GDM1 (cell line): ENCODE measurements around the gene EXOC6B.
"Not testable (repeated sequence)": the region's sequence is repeated elsewhere in the genome, so short reads cannot be mapped to it uniquely, and the experiment has no call there.

Source experiments
- DNase-seq: peaks from one replicate; lab custom pipeline; 2025; lab: John Stamatoyannopoulos, UW

The EXOC6B gene

GRCh38 chr2:72605836-72606442, 219.9 kb downstream of the EXOC6B start:
- DNase-seq = no peak

GRCh38 chr2:72604468-72604867, 221.4 kb downstream of the EXOC6B start:
- no peak for DNase-seq

- no peak for DNase-seq
Observed at GRCh38 chr2:72603481-72603880, 222.4 kb downstream of the EXOC6B start.

- no peak for DNase-seq
Observed at GRCh38 chr2:72602711-72603110, 223.1 kb downstream of the EXOC6B start.

GRCh38 chr2:72602095-72602494, 223.7 kb downstream of the EXOC6B start:
- DNase-seq = no peak

- DNase-seq = not testable (repeated sequence)
Observed at GRCh38 chr2:72583836-72584235, 242.0 kb downstream of the EXOC6B start.

GRCh38 chr2:72583376-72583775, 242.5 kb downstream of the EXOC6B start:
- DNase-seq = no peak

- no peak for DNase-seq
Observed at GRCh38 chr2:72581560-72582181, 244.2 kb downstream of the EXOC6B start.

GRCh38 chr2:72579591-72580180, 246.1 kb downstream of the EXOC6B start:
- peak; percentile 1 for DNase-seq

- no peak for DNase-seq
Observed at GRCh38 chr2:72576861-72577260, 249.0 kb downstream of the EXOC6B start.

- no peak for DNase-seq
Observed at GRCh38 chr2:72576459-72576858, 249.4 kb downstream of the EXOC6B start.

- no peak for DNase-seq
Observed at GRCh38 chr2:72574886-72575285, 250.9 kb downstream of the EXOC6B start.

GRCh38 chr2:72573232-72573631, 252.6 kb downstream of the EXOC6B start:
- DNase-seq = no peak

GRCh38 chr2:72572501-72572900, 253.3 kb downstream of the EXOC6B start:
- DNase-seq = no peak

- no peak for DNase-seq
Observed at GRCh38 chr2:72570413-72570812, 255.4 kb downstream of the EXOC6B start.

GRCh38 chr2:72562451-72563153, 263.2 kb downstream of the EXOC6B start:
- no peak for DNase-seq

GRCh38 chr2:72561621-72562318, 264.1 kb downstream of the EXOC6B start:
- DNase-seq = no peak

- no peak for DNase-seq
Observed at GRCh38 chr2:72555943-72556342, 269.9 kb downstream of the EXOC6B start.

- not testable (repeated sequence) for DNase-seq
Observed at GRCh38 chr2:72555363-72555762, 270.5 kb downstream of the EXOC6B start.

- DNase-seq = not testable (repeated sequence)
Observed at GRCh38 chr2:72554910-72555309, 270.9 kb downstream of the EXOC6B start.

- DNase-seq = no peak
Observed at GRCh38 chr2:72554381-72554780, 271.5 kb downstream of the EXOC6B start.

GRCh38 chr2:72548081-72548764, 277.6 kb downstream of the EXOC6B start:
- no peak for DNase-seq
